Measurements from ENCODE around the gene SPATA17.

The SPATA17 gene

GRCh38 chr1:217605390-217605789, 25.8 kb upstream of the SPATA17 start:
- Histone ChIP-seq H3K4me2 (ENCODE audit: low read depth, low read length, poor library complexity, severe bottlenecking) (no peak overlapping the region), H3K27ac (ENCODE audit: low read depth, low read length) (no peak overlapping the region), H3F3A (ENCODE audit: insufficient read depth) (no peaks in the 10 kb centered on the region; the same call in 1 of the 2 replicates), H3K4me3 (ENCODE audit: insufficient read depth, low read length, poor library complexity, severe bottlenecking) (no peak overlapping the region), H2AFZ (ENCODE audit: low read depth, low read length, severe bottlenecking) (no peak overlapping the region), H3K36me3 (ENCODE audit: low read length) (peaks cover 6% of the 10 kb centered on the region; the same call in 1 of the 2 replicates), H4K20me1 (ENCODE audit: low read depth, low read length) (0 out of 2 replicates have a peak, but pooled peaks cover 3% of the 10 kb centered on the region), H3K9me3 (ENCODE audit: insufficient read depth, low read length) (no peaks in the 10 kb centered on the region), H3K27me3 (ENCODE audit: low read length) (no peaks in the 10 kb centered on the region), H3K9ac (ENCODE audit: low read length) (no peak overlapping the region), H3K9me2 (replicated peaks; ENCODE audit: insufficient read depth, low read length) (no peaks in the 10 kb centered on the region), H3K79me2 (ENCODE audit: insufficient read depth, low read length) (no peaks in the 10 kb centered on the region)
- TF ChIP-seq EZH2phosphoT487 (conservative IDR thresholded peaks at IDR 0.05; ENCODE audit: low read length), result no peak
- TF ChIP-seq CTCF (IDR thresholded peaks at IDR 0.05; ENCODE audit: insufficient read depth, low read length, poor library complexity, severe bottlenecking), result no peak

- 0 out of 2 replicates have a peak, but pooled peaks cover 3% of the 10 kb centered on the region for H3K79me2 ChIP-seq (ENCODE audit: insufficient read depth, low read length)
- H3K4me2 ChIP-seq (ENCODE audit: low read depth, low read length, poor library complexity, severe bottlenecking), result no peak overlapping the region
- no peaks in the 10 kb centered on the region for H3K27me3 ChIP-seq (ENCODE audit: low read length)
- TF ChIP-seq EZH2phosphoT487 (conservative IDR thresholded peaks at IDR 0.05; ENCODE audit: low read length), result no peak
- no peak for TF ChIP-seq CTCF (IDR thresholded peaks at IDR 0.05; ENCODE audit: insufficient read depth, low read length, poor library complexity, severe bottlenecking)
- no peaks in the 10 kb centered on the region; the same call in 1 of the 2 replicates for H3F3A ChIP-seq (ENCODE audit: insufficient read depth)
- no peaks in the 10 kb centered on the region for H4K20me1 ChIP-seq (ENCODE audit: low read depth, low read length)
- peaks cover 6% of the 10 kb centered on the region; the same call in 1 of the 2 replicates for H3K36me3 ChIP-seq (ENCODE audit: low read length)
- no peak overlapping the region for H3K4me3 ChIP-seq (ENCODE audit: insufficient read depth, low read length, poor library complexity, severe bottlenecking)
- H3K9me3 ChIP-seq (ENCODE audit: insufficient read depth, low read length), result no peaks in the 10 kb centered on the region
- H2AFZ ChIP-seq (ENCODE audit: low read depth, low read length, severe bottlenecking), result no peak overlapping the region
- H3K9ac ChIP-seq (ENCODE audit: low read length), result no peak overlapping the region
- no peaks in the 10 kb centered on the region for H3K9me2 ChIP-seq (replicated peaks; ENCODE audit: insufficient read depth, low read length)
- no peak overlapping the region for H3K27ac ChIP-seq (ENCODE audit: low read depth, low read length)
These were observed 16.9 kb upstream of the SPATA17 start for GRCh38 chr1:217614200-217614712.

GRCh38 chr1:217617126-217617525, 14.0 kb upstream of the SPATA17 start:
- Histone ChIP-seq H2AFZ (ENCODE audit: low read depth, low read length, severe bottlenecking) (no peak overlapping the region), H3K4me3 (ENCODE audit: insufficient read depth, low read length, poor library complexity, severe bottlenecking) (no peak overlapping the region), H3K27ac (ENCODE audit: low read depth, low read length) (no peak overlapping the region), H4K20me1 (ENCODE audit: low read depth, low read length) (no peaks in the 10 kb centered on the region), H3K9ac (ENCODE audit: low read length) (no peak overlapping the region), H3K36me3 (ENCODE audit: low read length) (no peaks in the 10 kb centered on the region; the same call in 1 of the 2 replicates), H3F3A (ENCODE audit: insufficient read depth) (no peaks in the 10 kb centered on the region; the same call in 1 of the 2 replicates), H3K79me2 (ENCODE audit: insufficient read depth, low read length) (peaks cover 14% of the 10 kb centered on the region), H3K9me2 (replicated peaks; ENCODE audit: insufficient read depth, low read length) (no peaks in the 10 kb centered on the region), H3K4me2 (ENCODE audit: low read depth, low read length, poor library complexity, severe bottlenecking) (no peak overlapping the region), H3K27me3 (ENCODE audit: low read length) (no peaks in the 10 kb centered on the region), H3K9me3 (ENCODE audit: insufficient read depth, low read length) (no peaks in the 10 kb centered on the region)
- TF ChIP-seq CTCF (IDR thresholded peaks at IDR 0.05; ENCODE audit: insufficient read depth, low read length, poor library complexity, severe bottlenecking), result no peak
- no peak for TF ChIP-seq EZH2phosphoT487 (conservative IDR thresholded peaks at IDR 0.05; ENCODE audit: low read length)
